Measurements from ENCODE around the gene KRTAP5-10.

DNA sequence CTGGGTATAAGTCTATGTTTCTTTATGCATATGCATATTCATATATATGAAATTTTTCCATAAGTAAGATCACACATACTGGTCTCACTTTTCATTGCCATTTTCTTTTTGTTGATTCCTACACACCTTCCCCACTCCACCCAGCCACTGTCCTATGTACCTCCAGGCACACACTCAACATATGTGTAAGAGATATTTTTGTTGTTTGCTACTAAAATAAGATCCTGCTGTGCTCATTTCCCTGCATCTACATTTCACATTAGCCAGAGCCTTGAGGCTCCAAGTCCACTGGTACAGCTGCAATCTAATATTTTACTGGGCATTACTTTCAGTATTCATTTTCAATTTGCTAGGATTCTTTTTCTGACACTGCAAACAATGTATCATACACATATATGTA is 8.1 kb upstream of the KRTAP5-10 start:
- TF ChIP-seq, protein P1, sequence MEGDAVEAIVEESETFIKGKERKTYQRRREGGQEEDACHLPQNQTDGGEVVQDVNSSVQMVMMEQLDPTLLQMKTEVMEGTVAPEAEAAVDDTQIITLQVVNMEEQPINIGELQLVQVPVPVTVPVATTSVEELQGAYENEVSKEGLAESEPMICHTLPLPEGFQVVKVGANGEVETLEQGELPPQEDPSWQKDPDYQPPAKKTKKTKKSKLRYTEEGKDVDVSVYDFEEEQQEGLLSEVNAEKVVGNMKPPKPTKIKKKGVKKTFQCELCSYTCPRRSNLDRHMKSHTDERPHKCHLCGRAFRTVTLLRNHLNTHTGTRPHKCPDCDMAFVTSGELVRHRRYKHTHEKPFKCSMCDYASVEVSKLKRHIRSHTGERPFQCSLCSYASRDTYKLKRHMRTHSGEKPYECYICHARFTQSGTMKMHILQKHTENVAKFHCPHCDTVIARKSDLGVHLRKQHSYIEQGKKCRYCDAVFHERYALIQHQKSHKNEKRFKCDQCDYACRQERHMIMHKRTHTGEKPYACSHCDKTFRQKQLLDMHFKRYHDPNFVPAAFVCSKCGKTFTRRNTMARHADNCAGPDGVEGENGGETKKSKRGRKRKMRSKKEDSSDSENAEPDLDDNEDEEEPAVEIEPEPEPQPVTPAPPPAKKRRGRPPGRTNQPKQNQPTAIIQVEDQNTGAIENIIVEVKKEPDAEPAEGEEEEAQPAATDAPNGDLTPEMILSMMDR (IDR thresholded peaks at IDR 0.05): no peak
- TF ChIP-seq POLR2A (IDR thresholded peaks at IDR 0.05): no peak
